Measurements from ENCODE around the gene ASB4. TPM values are rescaled to one million over a fixed set of nuclear protein-coding genes. Genes with fewer than 3 reads are reported as not detected.

Gene ASB4
- total RNA-seq, 2 experiments from 2014 or later, result not detected

GRCh38 chr7:95525503-95525902 lies 39.8 kb downstream of the ASB4 start:
- H3K27ac Mint-ChIP-seq, result no peak overlapping the region
- ATAC-seq (no peak), DNase-seq (no peak)
- no peak overlapping the region for H3K4me3 Mint-ChIP-seq
- CTCF ChIA-PET, result interaction anchor here (4.9 kb wide), 1 partner anchor 165 kb away, joined by 49 read pairs; no protein-coding TSS in a partner anchor
- no peaks in the 10 kb centered on the region for H3K4me1 Mint-ChIP-seq
- H3K9me3 Mint-ChIP-seq (ENCODE audit: low read depth), result no peaks in the 10 kb centered on the region
- H3K36me3 Mint-ChIP-seq, result no peaks in the 10 kb centered on the region
- H3K27me3 Mint-ChIP-seq, result peaks cover 25% of the 10 kb centered on the region

GRCh38 chr7:95526128-95526738 lies 40.5 kb downstream of the ASB4 start:
- CTCF ChIA-PET, result interaction anchor here (0.8 to 4.9 kb wide), 3 partner anchors 14 to 164 kb away, joined by 4 to 49 read pairs (median 6); no protein-coding TSS in a partner anchor
- no peak overlapping the region for H3K27ac Mint-ChIP-seq
- ATAC-seq, result no peak
- H3K36me3 Mint-ChIP-seq, result no peaks in the 10 kb centered on the region
- no peak overlapping the region for H3K4me3 Mint-ChIP-seq
- no peaks in the 10 kb centered on the region for H3K9me3 Mint-ChIP-seq (ENCODE audit: low read depth)
- peaks cover 23% of the 10 kb centered on the region for H3K27me3 Mint-ChIP-seq
- no peaks in the 10 kb centered on the region for H3K4me1 Mint-ChIP-seq
- no peak for DNase-seq

- no peak for DNase-seq
- CTCF ChIA-PET, result interaction anchor here (0.8 to 4.9 kb wide), 4 partner anchors 15 to 163 kb away, joined by 3 to 49 read pairs (median 5); no protein-coding TSS in a partner anchor
- no peaks in the 10 kb centered on the region for H3K9me3 Mint-ChIP-seq (ENCODE audit: low read depth)
- no peak overlapping the region for H3K4me3 Mint-ChIP-seq
- no peaks in the 10 kb centered on the region for H3K36me3 Mint-ChIP-seq
- ATAC-seq, result no peak
- no peak overlapping the region for H3K27ac Mint-ChIP-seq
- H3K27me3 Mint-ChIP-seq, result peaks cover 23% of the 10 kb centered on the region
- no peaks in the 10 kb centered on the region for H3K4me1 Mint-ChIP-seq
Measured at GRCh38 chr7:95527033-95527775, 41.5 kb downstream of the ASB4 start.

- no peak overlapping the region for H3K4me3 Mint-ChIP-seq
- no peaks in the 10 kb centered on the region for H3K9me3 Mint-ChIP-seq (ENCODE audit: low read depth)
- H3K27me3 Mint-ChIP-seq, result peaks cover 19% of the 10 kb centered on the region
- DNase-seq, result no peak
- no peaks in the 10 kb centered on the region for H3K4me1 Mint-ChIP-seq
- no peaks in the 10 kb centered on the region for H3K36me3 Mint-ChIP-seq
- no peak overlapping the region for H3K27ac Mint-ChIP-seq
- no peak for ATAC-seq
- CTCF ChIA-PET, result interaction anchor here (1.3 to 4.9 kb wide), 3 partner anchors 16 to 162 kb away, joined by 3 to 49 read pairs (median 8); no protein-coding TSS in a partner anchor
Measured at GRCh38 chr7:95527776-95528250, 42.1 kb downstream of the ASB4 start.

GRCh38 chr7:95529701-95530100 lies 44.0 kb downstream of the ASB4 start:
- Mint-ChIP-seq H3K9me3 (ENCODE audit: low read depth) (no peaks in the 10 kb centered on the region), H3K27me3 (peaks cover 19% of the 10 kb centered on the region), H3K4me3 (no peak overlapping the region), H3K36me3 (no peaks in the 10 kb centered on the region), H3K27ac (no peak overlapping the region), H3K4me1 (no peaks in the 10 kb centered on the region)
- ATAC-seq, result no peak
- CTCF ChIA-PET, result interaction anchor here (2.1 to 4.9 kb wide), 2 partner anchors 17 to 160 kb away, joined by 8 to 49 read pairs; no protein-coding TSS in a partner anchor
- no peak for DNase-seq

GRCh38 chr7:95530881-95531280 lies 45.1 kb downstream of the ASB4 start:
- no peak for ATAC-seq
- Mint-ChIP-seq H3K4me1 (no peaks in the 10 kb centered on the region), H3K9me3 (ENCODE audit: low read depth) (no peaks in the 10 kb centered on the region), H3K27ac (no peak overlapping the region), H3K4me3 (no peak overlapping the region), H3K27me3 (peaks cover 14% of the 10 kb centered on the region), H3K36me3 (no peaks in the 10 kb centered on the region)
- no peak for DNase-seq
- CTCF ChIA-PET, result interaction anchor here (1.0 kb wide), 1 partner anchor 159 kb away, joined by 3 read pairs; no protein-coding TSS in a partner anchor

GRCh38 chr7:95531605-95532219 lies 46.0 kb downstream of the ASB4 start:
- Mint-ChIP-seq H3K27ac (no peak overlapping the region), H3K9me3 (ENCODE audit: low read depth) (no peaks in the 10 kb centered on the region), H3K4me3 (no peak overlapping the region), H3K36me3 (no peaks in the 10 kb centered on the region), H3K27me3 (peaks cover 15% of the 10 kb centered on the region), H3K4me1 (no peaks in the 10 kb centered on the region)
- CTCF ChIA-PET, result interaction anchor here (1.0 kb wide), 1 partner anchor 158 kb away, joined by 3 read pairs; no protein-coding TSS in a partner anchor
- DNase-seq, result no peak
- no peak for ATAC-seq

- peaks cover 26% of the 10 kb centered on the region for H3K27me3 Mint-ChIP-seq
- CTCF ChIA-PET, result no interaction called here
- no peaks in the 10 kb centered on the region for H3K9me3 Mint-ChIP-seq (ENCODE audit: low read depth)
- no peaks in the 10 kb centered on the region for H3K36me3 Mint-ChIP-seq
- no peak overlapping the region for H3K4me3 Mint-ChIP-seq
- H3K4me1 Mint-ChIP-seq, result no peaks in the 10 kb centered on the region
- no peak overlapping the region for H3K27ac Mint-ChIP-seq
- DNase-seq, result no peak
- ATAC-seq, result no peak
Measured at GRCh38 chr7:95534796-95535195, 49.1 kb downstream of the ASB4 start.

- no peak overlapping the region for H3K27ac Mint-ChIP-seq
- no peak overlapping the region for H3K4me3 Mint-ChIP-seq
- DNase-seq, result no peak
- no peak for ATAC-seq
- H3K27me3 Mint-ChIP-seq, result peaks cover 30% of the 10 kb centered on the region
- H3K4me1 Mint-ChIP-seq, result no peaks in the 10 kb centered on the region
- no peaks in the 10 kb centered on the region for H3K9me3 Mint-ChIP-seq (ENCODE audit: low read depth)
- CTCF ChIA-PET, result no interaction called here
- H3K36me3 Mint-ChIP-seq, result no peaks in the 10 kb centered on the region
Measured at GRCh38 chr7:95535662-95536061, 49.9 kb downstream of the ASB4 start.

GRCh38 chr7:95536656-95537311 lies 51.0 kb downstream of the ASB4 start:
- no peak overlapping the region for H3K27ac Mint-ChIP-seq
- peaks cover 33% of the 10 kb centered on the region for H3K27me3 Mint-ChIP-seq
- no peaks in the 10 kb centered on the region for H3K9me3 Mint-ChIP-seq (ENCODE audit: low read depth)
- H3K4me1 Mint-ChIP-seq, result no peaks in the 10 kb centered on the region
- DNase-seq (no peak), ATAC-seq (no peak)
- CTCF ChIA-PET, result no interaction called here
- no peaks in the 10 kb centered on the region for H3K36me3 Mint-ChIP-seq
- no peak overlapping the region for H3K4me3 Mint-ChIP-seq

- no peak overlapping the region for H3K4me3 Mint-ChIP-seq
- H3K36me3 Mint-ChIP-seq, result no peaks in the 10 kb centered on the region
- peaks cover 33% of the 10 kb centered on the region for H3K27me3 Mint-ChIP-seq
- no peak overlapping the region for H3K27ac Mint-ChIP-seq
- H3K9me3 Mint-ChIP-seq (ENCODE audit: low read depth), result no peaks in the 10 kb centered on the region
- no peaks in the 10 kb centered on the region for H3K4me1 Mint-ChIP-seq
- DNase-seq (no peak), ATAC-seq (no peak)
- CTCF ChIA-PET, result no interaction called here
Measured at GRCh38 chr7:95537468-95537867, 51.7 kb downstream of the ASB4 start.

GRCh38 chr7:95539426-95539825 lies 53.7 kb downstream of the ASB4 start:
- CTCF ChIA-PET, result no interaction called here
- DNase-seq (no peak), ATAC-seq (no peak)
- H3K9me3 Mint-ChIP-seq (ENCODE audit: low read depth), result no peaks in the 10 kb centered on the region
- H3K36me3 Mint-ChIP-seq, result no peaks in the 10 kb centered on the region
- H3K27ac Mint-ChIP-seq, result no peak overlapping the region
- H3K27me3 Mint-ChIP-seq, result peaks cover 31% of the 10 kb centered on the region
- H3K4me3 Mint-ChIP-seq, result no peak overlapping the region
- H3K4me1 Mint-ChIP-seq, result no peaks in the 10 kb centered on the region

- ATAC-seq (no peak), DNase-seq (no peak)
- CTCF ChIA-PET, result no interaction called here
- H3K4me1 Mint-ChIP-seq, result no peaks in the 10 kb centered on the region
- no peaks in the 10 kb centered on the region for H3K36me3 Mint-ChIP-seq
- peaks cover 29% of the 10 kb centered on the region for H3K27me3 Mint-ChIP-seq
- H3K4me3 Mint-ChIP-seq, result no peak overlapping the region
- no peaks in the 10 kb centered on the region for H3K9me3 Mint-ChIP-seq (ENCODE audit: low read depth)
- H3K27ac Mint-ChIP-seq, result no peak overlapping the region
Measured at GRCh38 chr7:95540366-95540765, 54.6 kb downstream of the ASB4 start.
